Measurements from ENCODE around the gene PVRIG.
"Not testable (repeated sequence)": the region's sequence is repeated elsewhere in the genome, so short reads cannot be mapped to it uniquely, and the experiment has no call there.

The PVRIG gene

GRCh38 chr7:100195901-100196322, 23.8 kb upstream of the PVRIG start:
- not testable (repeated sequence) for DNase-seq

GRCh38 chr7:100198266-100198665, 21.5 kb upstream of the PVRIG start:
- DNase-seq, result no peak

GRCh38 chr7:100200693-100201092, 19.1 kb upstream of the PVRIG start:
- DNase-seq, result no peak

GRCh38 chr7:100204454-100204853, 15.3 kb upstream of the PVRIG start:
- no peak for DNase-seq

GRCh38 chr7:100208911-100209408, 10.8 kb upstream of the PVRIG start:
- no peak for DNase-seq

GRCh38 chr7:100209493-100209892, 10.3 kb upstream of the PVRIG start:
- DNase-seq, result no peak

- no peak for DNase-seq
Observed at GRCh38 chr7:100210805-100211204, 8.9 kb upstream of the PVRIG start.

- DNase-seq, result no peak
Observed at GRCh38 chr7:100211342-100211780, 8.4 kb upstream of the PVRIG start.

GRCh38 chr7:100212631-100213286, 7.0 kb upstream of the PVRIG start:
- no peak for DNase-seq

GRCh38 chr7:100213672-100214071, 6.1 kb upstream of the PVRIG start:
- no peak for DNase-seq

GRCh38 chr7:100214356-100214755, 5.4 kb upstream of the PVRIG start:
- DNase-seq, result not testable (repeated sequence)

- no peak for DNase-seq
Observed at GRCh38 chr7:100215895-100216294, 3.9 kb upstream of the PVRIG start.

GRCh38 chr7:100217934-100218333, 1.8 kb upstream of the PVRIG start:
- peak in 1 of 2 experiments; percentile 63 for DNase-seq

GRCh38 chr7:100219271-100219737, 445 bp upstream of the PVRIG start:
- DNase-seq, result no peak

- no peak for DNase-seq
Observed at GRCh38 chr7:100220586-100221230, 959 bp downstream of the PVRIG start.

- no peak for DNase-seq
Observed at GRCh38 chr7:100221231-100221718, 1.5 kb downstream of the PVRIG start.

- no peak for DNase-seq
Observed at GRCh38 chr7:100221767-100222444, 2.2 kb downstream of the PVRIG start.

- no peak for DNase-seq
Observed at GRCh38 chr7:100222445-100223132, 2.8 kb downstream of the PVRIG start.

GRCh38 chr7:100223376-100223927, 3.7 kb downstream of the PVRIG start:
- not testable (repeated sequence) for DNase-seq

GRCh38 chr7:100224891-100225290, 5.1 kb downstream of the PVRIG start:
- not testable (repeated sequence) for DNase-seq

- not testable (repeated sequence) for DNase-seq
Observed at GRCh38 chr7:100234660-100235317, 15.0 kb downstream of the PVRIG start.

- not testable (repeated sequence) for DNase-seq
Observed at GRCh38 chr7:100239975-100240374, 20.2 kb downstream of the PVRIG start.

All from NCI-H1930 (cell line).